IMR-90 (cell line): ENCODE data around the gene ZNF80.

Experiments
- BHLHE40 ChIP-seq: fragments of 150-350 bp; IDR thresholded peaks from 2 replicates; pipeline ENCODE4 v1.6.1; 2016; ENCODE audit warnings: mild to moderate bottlenecking, low read depth, low read length
- CEBPB ChIP-seq: IDR thresholded peaks from 2 replicates; pipeline ENCODE4 v1.6.1; 2012; ENCODE audit warnings: low read depth, low read length, improper control_type of control experiment
- CHD1 ChIP-seq: IDR thresholded peaks from 2 replicates; pipeline ENCODE4 v1.6.1; 2012; ENCODE audit warnings: low read depth, low read length, improper control_type of control experiment
- CTCF ChIP-seq: conservative IDR thresholded peaks from 2 replicates; pipeline ENCODE4 v1.5.1; 2012; ENCODE audit warnings: mild to moderate bottlenecking, low read depth, low read length, improper control_type of control experiment
- ELK1 ChIP-seq: fragments of 150-350 bp; IDR thresholded peaks from 2 replicates; pipeline ENCODE4 v1.6.1; 2016; ENCODE audit warnings: low read depth, mild to moderate bottlenecking, low read length, moderate library complexity, borderline replicate concordance
- FOS ChIP-seq: fragments of 150-350 bp; IDR thresholded peaks from 2 replicates; pipeline ENCODE4 v1.6.1; 2016; ENCODE audit warnings: low read depth, low read length
- MAFK ChIP-seq: IDR thresholded peaks from 2 replicates; pipeline ENCODE4 v1.6.1; 2012; ENCODE audit warnings: low read depth, low read length, improper control_type of control experiment
- MAZ ChIP-seq: IDR thresholded peaks from 2 replicates; pipeline ENCODE4 v1.6.1; 2012; ENCODE audit warnings: low read depth, mild to moderate bottlenecking, low read length, improper control_type of control experiment, moderate library complexity, borderline replicate concordance
- MXI1 ChIP-seq: IDR thresholded peaks from 2 replicates; pipeline ENCODE4 v1.6.1; 2012; ENCODE audit warnings: low read depth, mild to moderate bottlenecking, low read length, moderate library complexity, borderline replicate concordance
- POLR2A ChIP-seq: IDR thresholded peaks from 2 replicates; pipeline ENCODE4 v1.6.1; 2012; ENCODE audit warnings: mild to moderate bottlenecking, low read depth, low read length
- RAD21 ChIP-seq: IDR thresholded peaks from 2 replicates; pipeline ENCODE4 v1.6.1; 2012; ENCODE audit warnings: low read length, improper control_type of control experiment
- RCOR1 ChIP-seq: IDR thresholded peaks from 2 replicates; pipeline ENCODE4 v1.6.1; 2012; ENCODE audit warnings: mild to moderate bottlenecking, low read length, improper control_type of control experiment; ENCODE audit not compliant: insufficient replicate concordance
- RFX5 ChIP-seq: IDR thresholded peaks from 2 replicates; pipeline ENCODE4 v1.8.0; 2012; ENCODE audit warnings: low read depth, mild to moderate bottlenecking, low read length, moderate library complexity
- TF ChIP-seq, protein P1 (sequence below): fragments of 150-350 bp; IDR thresholded peaks from 2 replicates; pipeline ENCODE4 v1.6.1; 2017; ENCODE audit warnings: mild to moderate bottlenecking, antibody characterized with exemption, low read length, low read depth

GRCh38 chr3:114216186-114216970 lies 21.0 kb downstream of the ZNF80 start:
- TF ChIP-seq CTCF = no peak
- no peak for TF ChIP-seq CHD1
- TF ChIP-seq RCOR1 = no peak
- TF ChIP-seq FOS = no peak
- TF ChIP-seq CEBPB = no peak
- TF ChIP-seq POLR2A = no peak
- TF ChIP-seq, protein P1, sequence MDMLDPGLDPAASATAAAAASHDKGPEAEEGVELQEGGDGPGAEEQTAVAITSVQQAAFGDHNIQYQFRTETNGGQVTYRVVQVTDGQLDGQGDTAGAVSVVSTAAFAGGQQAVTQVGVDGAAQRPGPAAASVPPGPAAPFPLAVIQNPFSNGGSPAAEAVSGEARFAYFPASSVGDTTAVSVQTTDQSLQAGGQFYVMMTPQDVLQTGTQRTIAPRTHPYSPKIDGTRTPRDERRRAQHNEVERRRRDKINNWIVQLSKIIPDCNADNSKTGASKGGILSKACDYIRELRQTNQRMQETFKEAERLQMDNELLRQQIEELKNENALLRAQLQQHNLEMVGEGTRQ = no peak
- TF ChIP-seq MXI1 = no peak
- no peak for TF ChIP-seq MAFK
- no peak for TF ChIP-seq BHLHE40
- TF ChIP-seq RFX5 = no peak
- no peak for TF ChIP-seq RAD21
- no peak for TF ChIP-seq MAZ
- no peak for TF ChIP-seq ELK1
